ENCODE results near the gene TENM3. TPM values are rescaled to one million over a fixed set of nuclear protein-coding genes. Genes with fewer than 3 reads are reported as not detected.

TENM3 gene
- total RNA-seq, 1 donor from 2014 or later: not detected

- TF ChIP-seq CTCF (IDR thresholded peaks at IDR 0.05): no peak
- Mint-ChIP-seq H3K4me1 (no peaks in the 10 kb centered on the region), H3K9me3 (no peaks in the 10 kb centered on the region), H3K36me3 (ENCODE audit: low read depth) (no peaks in the 10 kb centered on the region), H3K4me3 (no peak overlapping the region), H3K27me3 (peaks cover 2% of the 10 kb centered on the region), H3K27ac (no peak overlapping the region)
- ChIA-PET POLR2A (no interaction called here), CTCF (no interaction called here)
- ATAC-seq (ENCODE audit: low read depth) (no peak), DNase-seq (no peak)
- intact Hi-C loops (cut with micrococcal nuclease): no loop called here
Measured at GRCh38 chr4:182502064-182502463, 258.9 kb downstream of the TENM3 start.

GRCh38 chr4:182504463-182504862, 261.3 kb downstream of the TENM3 start:
- H3K36me3 Mint-ChIP-seq (ENCODE audit: low read depth): no peaks in the 10 kb centered on the region
- ChIA-PET CTCF (no interaction called here), POLR2A (no interaction called here)
- H3K27me3 Mint-ChIP-seq: peaks cover 2% of the 10 kb centered on the region
- no peak for ATAC-seq (ENCODE audit: low read depth)
- no peaks in the 10 kb centered on the region for H3K4me1 Mint-ChIP-seq
- intact Hi-C loops (cut with micrococcal nuclease): no loop called here
- no peak for TF ChIP-seq CTCF (IDR thresholded peaks at IDR 0.05)
- no peak overlapping the region for H3K27ac Mint-ChIP-seq
- no peaks in the 10 kb centered on the region for H3K9me3 Mint-ChIP-seq
- no peak overlapping the region for H3K4me3 Mint-ChIP-seq
- no peak for DNase-seq

GRCh38 chr4:182507805-182508204, 264.6 kb downstream of the TENM3 start:
- H3K36me3 Mint-ChIP-seq (ENCODE audit: low read depth): no peaks in the 10 kb centered on the region
- ChIA-PET CTCF (no interaction called here), POLR2A (no interaction called here)
- H3K27me3 Mint-ChIP-seq: peaks cover 4% of the 10 kb centered on the region
- H3K9me3 Mint-ChIP-seq: no peaks in the 10 kb centered on the region
- H3K27ac Mint-ChIP-seq: no peak overlapping the region
- ATAC-seq (ENCODE audit: low read depth) (no peak), DNase-seq (no peak)
- no peak for TF ChIP-seq CTCF (IDR thresholded peaks at IDR 0.05)
- H3K4me1 Mint-ChIP-seq: no peaks in the 10 kb centered on the region
- no peak overlapping the region for H3K4me3 Mint-ChIP-seq
- intact Hi-C loops (cut with micrococcal nuclease): no loop called here

GRCh38 chr4:182510836-182511235, 267.6 kb downstream of the TENM3 start:
- intact Hi-C loops (cut with micrococcal nuclease): no loop called here
- ChIA-PET CTCF (interaction anchor here (0.7 kb wide), 1 partner anchor 262 kb away, joined by 3 read pairs; no protein-coding TSS in a partner anchor), POLR2A (no interaction called here)
- Mint-ChIP-seq H3K27me3 (peaks cover 4% of the 10 kb centered on the region), H3K36me3 (ENCODE audit: low read depth) (no peaks in the 10 kb centered on the region), H3K4me3 (no peak overlapping the region), H3K4me1 (no peaks in the 10 kb centered on the region), H3K9me3 (no peaks in the 10 kb centered on the region), H3K27ac (no peak overlapping the region)
- ATAC-seq (ENCODE audit: low read depth) (no peak), DNase-seq (no peak)
- TF ChIP-seq CTCF (IDR thresholded peaks at IDR 0.05): no peak

GRCh38 chr4:182513587-182514291, 270.5 kb downstream of the TENM3 start:
- intact Hi-C loops (cut with micrococcal nuclease): no loop called here
- DNase-seq: no peak
- no peak overlapping the region for H3K4me3 Mint-ChIP-seq
- H3K27ac Mint-ChIP-seq: no peak overlapping the region
- CTCF ChIA-PET: no interaction called here
- no peak for TF ChIP-seq CTCF (IDR thresholded peaks at IDR 0.05)
- H3K4me1 Mint-ChIP-seq: no peaks in the 10 kb centered on the region
- H3K9me3 Mint-ChIP-seq: peaks cover 3% of the 10 kb centered on the region
- ATAC-seq (ENCODE audit: low read depth): no peak
- POLR2A ChIA-PET: no interaction called here
- H3K36me3 Mint-ChIP-seq (ENCODE audit: low read depth): no peaks in the 10 kb centered on the region
- peaks cover 4% of the 10 kb centered on the region for H3K27me3 Mint-ChIP-seq
